ENCODE data around the gene NSUN4.
"Not testable (repeated sequence)": the region's sequence is repeated elsewhere in the genome, so short reads cannot be mapped to it uniquely, and the experiment has no call there.

NSUN4 gene

DNA sequence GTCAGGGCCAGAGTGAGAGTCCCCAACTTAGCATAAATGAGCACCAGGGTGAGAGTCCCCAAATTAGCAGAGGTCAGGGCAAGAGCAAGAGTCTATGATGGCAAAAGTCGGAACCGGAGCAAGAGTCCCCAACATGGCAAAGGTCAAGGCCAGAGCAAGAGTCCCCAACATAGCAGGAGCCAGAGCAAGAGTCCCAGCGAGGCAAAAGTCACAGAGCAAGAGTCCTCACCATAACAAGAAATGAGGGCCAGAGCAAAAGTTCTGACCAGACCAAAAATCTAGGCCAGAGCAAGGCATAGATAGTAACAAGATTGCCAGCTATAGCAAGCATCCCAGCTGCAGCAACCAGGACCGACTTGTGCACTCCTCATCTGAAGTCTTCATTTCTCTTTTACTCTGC, 3.1 kb downstream of the NSUN4 start:
- Histone ChIP-seq H3K4me3 (ENCODE audit: low read depth, low read length) (no peak overlapping the region), H3K9ac (no peak overlapping the region), H3K4me1 (no peaks in the 10 kb centered on the region), H3K27me3 (ENCODE audit: control insufficient read depth, insufficient read depth, low read length) (no peaks in the 10 kb centered on the region), H3K36me3 (ENCODE audit: control insufficient read depth, insufficient read depth, low read length) (no peaks in the 10 kb centered on the region), H3K27ac (no peak overlapping the region), H3K4me2 (ENCODE audit: low read length) (no peak overlapping the region), H2AFZ (no peak overlapping the region), H3K79me2 (no peaks in the 10 kb centered on the region), H3K9me3 (ENCODE audit: control insufficient read depth, low read length) (no peaks in the 10 kb centered on the region)
- TF ChIP-seq, protein P1, sequence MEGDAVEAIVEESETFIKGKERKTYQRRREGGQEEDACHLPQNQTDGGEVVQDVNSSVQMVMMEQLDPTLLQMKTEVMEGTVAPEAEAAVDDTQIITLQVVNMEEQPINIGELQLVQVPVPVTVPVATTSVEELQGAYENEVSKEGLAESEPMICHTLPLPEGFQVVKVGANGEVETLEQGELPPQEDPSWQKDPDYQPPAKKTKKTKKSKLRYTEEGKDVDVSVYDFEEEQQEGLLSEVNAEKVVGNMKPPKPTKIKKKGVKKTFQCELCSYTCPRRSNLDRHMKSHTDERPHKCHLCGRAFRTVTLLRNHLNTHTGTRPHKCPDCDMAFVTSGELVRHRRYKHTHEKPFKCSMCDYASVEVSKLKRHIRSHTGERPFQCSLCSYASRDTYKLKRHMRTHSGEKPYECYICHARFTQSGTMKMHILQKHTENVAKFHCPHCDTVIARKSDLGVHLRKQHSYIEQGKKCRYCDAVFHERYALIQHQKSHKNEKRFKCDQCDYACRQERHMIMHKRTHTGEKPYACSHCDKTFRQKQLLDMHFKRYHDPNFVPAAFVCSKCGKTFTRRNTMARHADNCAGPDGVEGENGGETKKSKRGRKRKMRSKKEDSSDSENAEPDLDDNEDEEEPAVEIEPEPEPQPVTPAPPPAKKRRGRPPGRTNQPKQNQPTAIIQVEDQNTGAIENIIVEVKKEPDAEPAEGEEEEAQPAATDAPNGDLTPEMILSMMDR (IDR thresholded peaks at IDR 0.05), result no peak

DNA sequence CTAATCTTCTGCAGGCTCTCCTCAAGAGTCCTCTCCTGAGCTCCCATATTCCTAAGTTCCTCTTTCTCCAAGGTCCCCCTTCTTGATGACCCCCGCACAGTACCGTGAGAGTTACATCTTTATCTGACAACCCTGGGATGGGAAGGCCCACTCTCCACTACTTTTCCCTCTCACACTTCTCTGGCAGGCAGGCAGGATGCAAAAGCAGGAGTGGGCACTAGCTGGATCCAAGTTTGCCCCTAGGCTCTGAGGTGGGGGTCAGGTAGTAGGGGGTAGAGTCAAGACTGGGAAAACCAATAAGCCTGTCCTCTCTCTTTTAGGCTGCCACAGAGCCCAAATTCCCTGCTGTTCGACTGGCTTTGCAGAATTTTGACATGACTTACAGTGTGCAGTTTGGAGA, 3.9 kb downstream of the NSUN4 start:
- H3K4me1 ChIP-seq, result no peaks in the 10 kb centered on the region
- H3K4me3 ChIP-seq (ENCODE audit: low read depth, low read length), result no peak overlapping the region
- no peak overlapping the region for H3K4me2 ChIP-seq (ENCODE audit: low read length)
- no peaks in the 10 kb centered on the region for H3K9me3 ChIP-seq (ENCODE audit: control insufficient read depth, low read length)
- no peaks in the 10 kb centered on the region for H3K27me3 ChIP-seq (ENCODE audit: control insufficient read depth, insufficient read depth, low read length)
- no peaks in the 10 kb centered on the region for H3K79me2 ChIP-seq
- H3K9ac ChIP-seq, result no peak overlapping the region
- TF ChIP-seq, protein P1 (IDR thresholded peaks at IDR 0.05), result no peak
- no peak overlapping the region for H3K27ac ChIP-seq
- H3K36me3 ChIP-seq (ENCODE audit: control insufficient read depth, insufficient read depth, low read length), result no peaks in the 10 kb centered on the region
- H2AFZ ChIP-seq, result no peak overlapping the region

DNA sequence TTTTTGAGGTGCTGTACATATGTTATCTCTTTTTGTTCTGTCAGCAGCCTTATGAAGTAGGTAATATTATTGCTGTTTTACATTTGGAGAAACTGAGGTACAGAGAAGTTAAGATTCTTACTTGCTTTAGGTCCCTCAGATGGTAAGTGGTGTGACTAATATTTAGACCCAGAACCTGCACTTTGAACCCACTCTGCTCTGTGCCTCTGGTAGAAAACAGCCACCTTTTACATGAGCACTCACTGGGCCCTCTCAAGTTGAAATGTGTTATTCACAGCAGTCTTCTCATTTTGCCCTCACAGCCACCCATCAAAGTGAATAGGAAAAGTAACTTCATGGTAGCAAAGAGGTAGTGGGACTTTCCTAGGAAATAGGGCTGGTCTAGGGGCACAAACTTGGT, 4.7 kb downstream of the NSUN4 start:
- Histone ChIP-seq H3K36me3 (ENCODE audit: control insufficient read depth, insufficient read depth, low read length) (no peaks in the 10 kb centered on the region), H3K9me3 (ENCODE audit: control insufficient read depth, low read length) (no peaks in the 10 kb centered on the region), H3K4me1 (no peaks in the 10 kb centered on the region), H3K27me3 (ENCODE audit: control insufficient read depth, insufficient read depth, low read length) (no peaks in the 10 kb centered on the region), H2AFZ (no peak overlapping the region), H3K4me3 (ENCODE audit: low read depth, low read length) (no peak overlapping the region), H3K9ac (no peak overlapping the region), H3K79me2 (no peaks in the 10 kb centered on the region), H3K27ac (no peak overlapping the region), H3K4me2 (ENCODE audit: low read length) (no peak overlapping the region)
- TF ChIP-seq, protein P1 (IDR thresholded peaks at IDR 0.05), result no peak

DNA sequence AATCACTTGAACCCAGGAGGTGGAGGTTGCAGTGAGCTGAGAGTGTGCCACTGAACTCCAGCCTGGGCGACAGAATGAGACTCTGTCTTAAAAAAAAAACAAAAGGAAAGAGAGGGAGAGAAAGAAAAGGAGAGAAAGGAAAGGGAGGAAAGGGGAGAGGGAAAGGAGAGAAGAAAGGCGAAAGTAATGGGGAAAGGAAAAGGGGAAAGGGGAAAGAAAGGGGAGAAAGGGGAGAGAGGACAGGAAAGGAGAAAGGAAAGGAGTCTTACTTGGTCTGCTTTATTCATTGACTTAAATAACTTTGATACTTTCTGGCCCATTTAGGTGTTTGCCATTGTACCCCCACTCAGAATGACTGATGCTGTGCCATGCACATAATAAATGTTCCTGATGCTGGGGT, 11.8 kb downstream of the NSUN4 start:
- TF ChIP-seq, protein P1 (IDR thresholded peaks at IDR 0.05), result no peak
- H3K9ac ChIP-seq, result no peak overlapping the region
- H3K79me2 ChIP-seq, result no peaks in the 10 kb centered on the region
- H3K27ac ChIP-seq, result no peak overlapping the region
- H3K4me1 ChIP-seq, result no peaks in the 10 kb centered on the region
- H2AFZ ChIP-seq, result no peak overlapping the region
- no peaks in the 10 kb centered on the region for H3K27me3 ChIP-seq (ENCODE audit: control insufficient read depth, insufficient read depth, low read length)
- no peaks in the 10 kb centered on the region for H3K9me3 ChIP-seq (ENCODE audit: control insufficient read depth, low read length)
- H3K4me3 ChIP-seq (ENCODE audit: low read depth, low read length), result no peak overlapping the region
- H3K4me2 ChIP-seq (ENCODE audit: low read length), result no peak overlapping the region
- H3K36me3 ChIP-seq (ENCODE audit: control insufficient read depth, insufficient read depth, low read length), result no peaks in the 10 kb centered on the region

DNA sequence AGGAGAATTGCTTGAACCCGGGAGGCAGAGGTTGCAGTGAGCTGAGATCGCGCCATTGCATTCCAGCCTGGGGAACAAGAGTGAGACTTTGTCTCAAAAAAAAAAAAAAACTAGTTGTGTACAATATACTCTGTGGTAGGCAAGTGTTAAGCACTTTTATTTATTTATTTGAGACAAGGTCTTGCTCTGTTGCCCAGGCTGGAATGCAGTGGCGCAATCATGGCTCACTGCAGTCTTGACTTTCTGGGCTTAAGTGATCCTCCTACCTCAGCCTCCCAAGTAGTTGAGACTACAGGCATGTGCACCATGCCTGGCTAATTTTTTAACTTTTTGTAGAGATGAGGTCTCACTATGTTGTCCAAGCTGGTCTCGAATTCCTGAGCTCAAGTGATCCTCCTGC, 15.3 kb downstream of the NSUN4 start:
- not testable (repeated sequence) for H3K4me2 ChIP-seq (ENCODE audit: low read length); H3K9me3 ChIP-seq (ENCODE audit: control insufficient read depth, low read length); H3K79me2 ChIP-seq; H2AFZ ChIP-seq; H3K36me3 ChIP-seq (ENCODE audit: control insufficient read depth, insufficient read depth, low read length); H3K4me3 ChIP-seq (ENCODE audit: low read depth, low read length); H3K4me1 ChIP-seq; H3K27ac ChIP-seq; H3K9ac ChIP-seq; H3K27me3 ChIP-seq (ENCODE audit: control insufficient read depth, insufficient read depth, low read length)
